A673 (cell line): Measurements from ENCODE around the gene GIT2. TPM values are rescaled to one million over a fixed set of nuclear protein-coding genes. Genes with fewer than 3 reads are reported as not detected.

Experiments used
- BruUV-seq: library from RNA; stranded (reverse); fragments of 400-500 nt; replicated peaks from 2 replicates; lab custom pipeline; 2021; lab: Mats Ljungman, UMichigan
- CTCF ChIA-PET: fragments of 300-600 bp; sonication (Branson Sonifier 250); formaldehyde crosslinking; loops from one replicate; lab custom pipeline; 2022; ENCODE audit warnings: antibody characterized with exemption; lab: Charles Lee
- POLR2A ChIA-PET: fragments of 300-600 bp; sonication (Branson Sonifier 250); formaldehyde crosslinking; loops from one replicate; lab custom pipeline; 2022; ENCODE audit warnings: antibody characterized with exemption; ENCODE audit not compliant: low non-redundant PET; lab: Charles Lee
- DNase-seq: peaks from one replicate; pipeline ENCODE4 v3.0.0-alpha.2; 2015; ENCODE audit warnings: low spot score
- H3K27ac ChIP-seq: fragments of 200-600 bp; sonication (generic); 2 replicates; pipeline ENCODE4 v1.5.1; 2016; ENCODE audit warnings: mixed run types, low read depth, mild to moderate bottlenecking, mixed read lengths, antibody characterized with exemption, low read length; ENCODE audit not compliant: poor library complexity, severe bottlenecking
- H3K27me3 ChIP-seq: fragments of 200-600 bp; sonication (generic); replicated peaks from 2 replicates; pipeline ENCODE4 v1.6.1; 2017; ENCODE audit warnings: mixed run types, low read depth, mild to moderate bottlenecking, mixed read lengths, antibody characterized with exemption, low read length; ENCODE audit not compliant: insufficient read depth, poor library complexity
- H3K36me3 ChIP-seq: fragments of 200-600 bp; sonication (generic); 2 replicates; pipeline ENCODE4 v1.6.1; 2016; ENCODE audit warnings: mixed run types, mild to moderate bottlenecking, mixed read lengths, antibody characterized with exemption, low read length; ENCODE audit not compliant: insufficient read depth, poor library complexity, severe bottlenecking
- H3K4me1 ChIP-seq: fragments of 200-600 bp; sonication (generic); 2 replicates; pipeline ENCODE4 v1.6.1; 2017; ENCODE audit warnings: mixed run types, mild to moderate bottlenecking, mixed read lengths, antibody characterized with exemption, low read length; ENCODE audit not compliant: insufficient read depth, poor library complexity, severe bottlenecking
- H3K4me3 ChIP-seq: fragments of 200-600 bp; sonication (generic); 2 replicates; pipeline ENCODE4 v1.5.1; 2016; ENCODE audit warnings: low read depth, mixed run types, mild to moderate bottlenecking, mixed read lengths, low read length; ENCODE audit not compliant: poor library complexity, severe bottlenecking
- H3K9me3 ChIP-seq: fragments of 200-600 bp; sonication (generic); 2 replicates; pipeline ENCODE4 v1.6.1; 2016; ENCODE audit warnings: mixed run types, low read depth, mild to moderate bottlenecking, mixed read lengths, antibody characterized with exemption, low read length; ENCODE audit not compliant: poor library complexity, severe bottlenecking
- CTCF ChIP-seq: fragments of 300-800, 200-600 bp; sonication (generic); conservative IDR thresholded peaks from 2 replicates; pipeline ENCODE4 v1.5.1; 2017; ENCODE audit warnings: low read depth, mild to moderate bottlenecking, antibody characterized with exemption, low read length, moderate library complexity, mixed read lengths
- EZH2 ChIP-seq: fragments of 200-600 bp; sonication (generic); IDR thresholded peaks from 2 replicates; pipeline ENCODE4 v1.6.1; 2017; ENCODE audit warnings: borderline replicate concordance, low read depth, mild to moderate bottlenecking, mixed read lengths, antibody characterized with exemption, low read length; ENCODE audit not compliant: poor library complexity, severe bottlenecking
- intact Hi-C: fragments of 100-400 bp; cut with micrococcal nuclease; formaldehyde crosslinking; loops from one replicate; pipeline ENCODE4 v1.10.0; 2022; ENCODE audit not compliant: unreplicated experiment
- total RNA-seq: library from RNA; stranded (reverse); gene quantifications from 2 replicates; pipeline ENCODE4 v1.2.3, GENCODE V29; 2021

GIT2 gene
- total RNA-seq, 1 experiment from 2014 or later = 48.1 TPM

DNA sequence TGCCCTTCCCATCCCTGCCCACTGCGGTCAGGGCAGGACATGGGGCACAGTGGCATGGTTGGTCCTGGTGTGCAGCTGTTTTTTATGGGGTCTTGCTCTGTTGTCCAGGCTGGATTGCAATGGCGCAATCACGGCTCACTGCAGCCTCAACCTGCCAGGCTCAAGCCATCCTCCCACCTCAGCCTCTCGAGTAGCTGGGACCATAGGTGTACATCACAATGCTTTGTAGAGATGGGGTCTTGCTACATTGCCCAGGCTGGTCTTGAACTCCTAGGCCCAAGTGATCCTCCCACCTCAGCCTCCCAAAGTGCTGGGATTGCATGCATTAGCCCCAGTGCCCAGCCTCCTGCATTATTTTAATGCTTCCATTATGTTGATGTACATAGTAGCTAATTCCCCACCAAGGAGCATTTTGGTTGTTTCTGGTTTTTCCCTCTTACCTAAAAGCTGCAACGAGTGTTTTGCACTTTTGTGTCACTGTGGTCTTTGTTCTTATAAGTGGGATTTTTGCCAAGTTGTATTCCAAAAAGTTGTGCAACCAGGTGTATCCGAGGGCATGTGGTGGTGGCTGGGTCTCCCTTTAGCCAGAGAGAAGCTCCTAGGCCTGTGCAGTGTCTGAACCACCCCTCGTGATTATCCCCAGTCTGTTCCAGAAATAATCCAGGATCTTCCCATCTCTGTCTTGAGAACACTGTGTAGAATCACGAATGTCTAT, 85.8 kb downstream of the GIT2 start:
- no peak for TF ChIP-seq CTCF
- no peak for TF ChIP-seq EZH2
- no peaks in the 10 kb centered on the region for H3K27me3 ChIP-seq
- H3K27ac ChIP-seq = no peak overlapping the region
- peaks cover 40% of the 10 kb centered on the region for H3K36me3 ChIP-seq
- H3K9me3 ChIP-seq = no peaks in the 10 kb centered on the region
- ChIA-PET POLR2A (no interaction called here), CTCF (no interaction called here)
- H3K4me3 ChIP-seq = no peak overlapping the region
- no peak for DNase-seq
- H3K4me1 ChIP-seq = no peaks in the 10 kb centered on the region
- no TSS peak for BruUV-seq
- intact Hi-C loops = no loop called here

DNA sequence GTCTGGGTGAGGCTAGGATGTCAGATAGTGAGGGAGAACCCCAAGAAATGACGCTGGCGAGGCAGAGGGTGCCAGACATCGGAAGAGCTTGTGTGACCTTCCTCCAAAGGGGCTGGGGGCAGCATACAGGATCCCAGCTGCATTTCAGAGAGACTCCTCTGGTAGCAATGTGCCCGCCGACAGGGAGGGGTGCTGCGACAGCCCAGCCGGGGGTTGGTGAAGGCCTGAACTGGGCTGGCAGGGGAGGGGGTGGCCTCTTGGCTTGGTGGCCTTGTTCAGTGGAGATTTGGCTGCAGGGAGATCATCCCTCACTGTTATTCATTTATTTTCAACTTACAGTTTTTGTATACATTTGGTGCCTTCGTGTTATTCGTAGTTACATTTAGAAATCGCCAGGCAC, 90.9 kb downstream of the GIT2 start:
- CTCF ChIA-PET = no interaction called here
- no peaks in the 10 kb centered on the region for H3K4me1 ChIP-seq

DNA sequence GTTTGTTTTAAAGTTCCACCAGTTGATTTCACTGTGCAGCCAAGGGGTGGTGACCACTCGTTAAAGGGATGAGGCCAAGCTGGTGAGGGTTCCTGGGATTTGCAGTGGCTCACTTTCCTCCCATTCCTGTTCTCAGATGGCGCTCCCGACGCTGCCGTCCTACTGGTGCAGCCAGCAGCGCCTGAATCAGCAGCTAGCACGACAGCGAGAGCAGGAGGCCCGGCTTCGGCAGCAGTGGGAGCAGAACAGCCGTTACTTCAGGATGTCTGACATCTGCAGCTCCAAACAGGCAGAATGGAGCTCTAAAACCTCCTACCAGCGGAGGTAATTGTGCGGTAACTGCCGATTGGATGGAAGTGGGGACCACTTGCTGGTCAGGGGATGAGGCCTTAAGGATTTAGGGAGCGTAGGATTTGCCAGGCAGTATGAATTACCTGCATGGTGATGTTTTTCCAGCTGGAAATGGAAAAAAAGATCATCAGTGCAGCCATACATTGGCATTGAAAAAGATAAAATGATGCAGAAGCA, 93.2 kb downstream of the GIT2 start:
- Histone ChIP-seq H3K4me3 (no peak overlapping the region), H3K4me1 (peaks cover 6% of the 10 kb centered on the region), H3K9me3 (no peaks in the 10 kb centered on the region), H3K27me3 (no peaks in the 10 kb centered on the region), H3K36me3 (peaks cover 47% of the 10 kb centered on the region), H3K27ac (no peak overlapping the region)
- ChIA-PET POLR2A (no interaction called here), CTCF (no interaction called here)
- TF ChIP-seq EZH2 = no peak
- TF ChIP-seq CTCF = no peak
- BruUV-seq = no TSS peak
- intact Hi-C loops = no loop called here
- DNase-seq = no peak

More for the DNA sequence above, 90.9 kb downstream of the GIT2 start:
- H3K27me3 ChIP-seq = no peaks in the 10 kb centered on the region
- no peak overlapping the region for H3K4me3 ChIP-seq
- no peak overlapping the region for H3K27ac ChIP-seq
- POLR2A ChIA-PET = no interaction called here
- DNase-seq = no peak
- H3K36me3 ChIP-seq = peaks cover 47% of the 10 kb centered on the region
- BruUV-seq = no TSS peak
- H3K9me3 ChIP-seq = no peaks in the 10 kb centered on the region
- intact Hi-C loops = no loop called here
- TF ChIP-seq EZH2 (no peak), CTCF (no peak)
